AML-193 (cell line): ENCODE data around the gene CHN1.

Experiments used
- DNase-seq, 2 experiments: peaks; one replicate each; lab custom pipeline; 2025; lab: John Stamatoyannopoulos, UW

The CHN1 gene

DNA sequence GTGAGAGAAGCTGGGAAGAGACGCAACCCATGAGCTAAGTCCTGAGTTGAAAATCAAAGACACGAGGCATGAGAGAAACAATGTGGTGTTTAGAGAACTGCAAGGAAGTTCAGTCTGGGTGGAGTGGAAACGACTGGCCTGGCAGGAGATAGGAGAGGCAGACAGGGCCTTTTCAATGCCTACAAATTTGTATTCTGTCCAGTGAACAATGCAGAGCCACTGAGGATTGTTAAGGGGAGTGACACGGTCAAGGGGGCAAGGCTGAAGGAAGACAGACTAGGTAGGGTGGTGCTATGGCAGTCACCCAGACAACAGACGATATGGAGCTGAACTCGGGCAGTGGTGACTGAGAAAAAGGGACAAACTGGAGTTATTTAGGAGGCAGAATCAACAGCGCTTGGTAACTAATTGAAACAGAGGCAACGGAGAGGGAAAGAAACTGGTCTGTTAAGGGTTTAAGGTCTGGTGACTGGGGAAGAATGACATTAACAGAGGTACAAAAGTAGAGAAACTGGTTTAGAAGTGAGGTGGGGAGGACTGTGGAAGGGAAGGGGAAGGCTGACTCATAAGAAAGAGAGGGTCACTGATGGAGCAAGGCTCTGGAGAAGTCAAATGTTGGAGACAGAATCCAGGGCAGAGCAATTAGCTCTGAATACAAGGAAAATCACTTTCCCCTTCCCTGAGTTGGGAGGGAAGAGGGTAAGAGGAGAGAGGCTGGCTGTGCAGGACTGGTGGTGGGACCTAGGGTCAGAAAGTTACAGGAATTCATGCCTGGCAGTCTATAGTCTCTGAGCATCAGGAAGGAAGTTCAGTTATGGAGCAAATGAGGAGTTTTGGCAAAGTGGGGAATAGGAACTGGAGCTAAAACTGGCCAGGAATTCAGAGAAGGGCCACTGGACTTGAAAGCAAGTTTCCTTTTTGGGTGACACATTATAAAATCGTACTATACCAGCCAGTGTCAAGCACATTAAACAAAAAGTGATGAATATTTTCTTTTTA is 177.5 kb downstream of the CHN1 start:
- no peak for DNase-seq

DNA sequence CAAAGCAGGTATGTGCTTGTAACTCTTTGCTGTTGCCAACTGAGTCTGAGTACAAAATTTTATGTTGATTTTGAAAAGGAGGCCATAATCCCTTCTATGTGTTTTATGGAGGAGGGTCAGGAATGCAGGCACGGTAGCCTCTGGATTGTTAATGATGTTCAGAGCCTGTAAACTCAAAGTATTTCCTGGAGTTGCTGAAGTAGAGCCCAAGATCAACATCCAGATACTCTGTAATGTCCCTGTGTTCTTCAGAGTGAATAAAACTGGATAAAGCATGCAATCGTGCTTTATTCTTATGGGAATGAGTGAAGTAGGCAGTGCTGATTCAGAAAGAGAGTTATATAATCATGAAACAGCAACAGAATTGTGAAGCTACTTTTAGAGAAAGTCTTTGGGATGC is 179.1 kb downstream of the CHN1 start:
- DNase-seq = no peak

DNA sequence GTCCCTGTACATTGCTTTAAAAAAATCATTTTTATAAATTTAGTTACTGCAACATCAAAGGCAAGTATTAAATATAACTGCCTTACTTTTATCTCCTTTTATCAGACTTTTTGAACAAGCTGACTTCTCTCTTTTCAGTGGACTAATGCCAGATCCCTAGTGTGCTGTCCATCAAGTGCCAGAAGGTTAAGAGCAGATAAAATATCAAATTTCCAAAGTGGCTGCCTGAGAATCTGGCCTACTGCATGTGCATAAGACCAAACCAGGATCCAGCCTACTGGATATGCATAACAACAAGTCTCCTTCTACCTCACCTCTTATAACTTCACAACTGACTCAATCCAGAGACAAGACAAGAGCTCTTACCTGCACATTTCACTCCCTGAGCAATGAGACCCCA is 181.1 kb downstream of the CHN1 start:
- DNase-seq = no peak

DNA sequence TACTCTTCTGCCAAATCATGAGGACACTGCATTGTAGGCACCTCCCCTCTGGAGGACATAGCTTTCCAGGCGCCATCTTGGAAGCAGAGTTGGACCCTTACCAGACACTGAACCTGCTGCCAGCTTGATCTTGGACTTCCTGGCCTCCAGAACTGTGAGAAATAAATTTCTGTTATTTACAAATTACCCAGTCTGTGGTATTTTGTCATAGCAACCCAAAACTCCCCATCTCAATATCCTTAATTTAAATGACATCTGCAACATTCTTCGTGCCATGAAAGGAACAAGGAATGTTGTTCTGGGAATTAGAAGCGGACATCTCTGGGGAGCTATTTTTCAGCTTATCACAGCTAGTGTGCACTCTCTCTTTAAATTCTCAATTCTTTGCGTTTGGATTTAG is 183.6 kb downstream of the CHN1 start:
- DNase-seq = no peak

DNA sequence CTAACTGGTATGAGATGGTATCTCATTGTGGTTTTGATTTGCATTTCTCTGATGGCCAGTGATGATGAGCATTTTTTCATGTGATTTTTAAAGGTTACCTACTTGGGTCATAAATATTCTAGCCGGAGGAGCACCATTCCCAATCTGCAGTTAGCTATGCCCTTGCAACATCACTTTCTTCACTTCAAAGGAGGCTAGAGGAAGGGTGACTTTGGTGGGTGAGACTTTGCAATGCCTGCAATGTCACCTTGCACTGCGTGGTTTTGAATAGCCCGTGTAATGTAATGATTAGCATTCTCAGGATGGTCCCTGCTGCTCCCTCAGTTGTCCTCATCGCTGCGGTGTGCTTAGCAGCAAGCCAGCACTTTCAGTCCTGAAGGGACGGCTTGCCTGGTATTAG is 184.8 kb downstream of the CHN1 start:
- no peak for DNase-seq

DNA sequence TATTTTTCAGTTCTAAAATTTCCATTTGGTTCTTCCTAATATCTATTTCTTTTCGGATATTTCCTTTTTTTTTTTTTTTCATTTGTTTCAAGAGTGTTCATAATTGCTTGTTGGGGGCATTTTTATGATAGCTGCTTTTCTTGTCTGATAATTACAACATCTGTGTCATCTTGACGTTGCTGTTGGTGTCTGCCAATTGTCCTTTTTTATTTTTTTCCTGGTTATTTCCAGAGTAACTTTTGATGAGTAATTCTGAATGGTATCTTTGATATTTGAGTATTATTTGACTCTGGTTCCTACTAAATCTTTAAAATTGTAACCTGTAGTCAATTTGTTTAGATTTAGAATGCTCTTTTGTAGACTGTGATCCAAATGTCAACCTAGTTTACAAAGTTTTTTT is 189.7 kb downstream of the CHN1 start:
- DNase-seq = no peak

DNA sequence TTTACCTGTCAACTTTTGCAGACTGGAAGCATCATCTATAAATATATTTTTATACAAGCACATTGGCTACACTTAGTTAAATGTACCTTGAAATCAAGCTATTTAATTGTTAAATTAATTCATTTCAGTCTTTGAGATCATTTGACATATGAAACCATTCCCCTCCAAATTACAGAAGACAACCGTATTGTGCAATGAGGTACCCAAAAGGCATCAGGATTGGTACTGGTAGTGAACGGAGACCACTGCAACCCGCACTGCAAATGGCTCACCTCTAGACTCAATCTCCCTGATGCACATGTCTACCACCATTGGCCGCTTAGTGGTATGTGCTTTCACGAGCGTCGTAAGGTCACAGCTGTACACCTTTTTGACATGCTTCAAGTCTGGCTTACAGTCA is 193.1 kb downstream of the CHN1 start:
- no peak for DNase-seq

DNA sequence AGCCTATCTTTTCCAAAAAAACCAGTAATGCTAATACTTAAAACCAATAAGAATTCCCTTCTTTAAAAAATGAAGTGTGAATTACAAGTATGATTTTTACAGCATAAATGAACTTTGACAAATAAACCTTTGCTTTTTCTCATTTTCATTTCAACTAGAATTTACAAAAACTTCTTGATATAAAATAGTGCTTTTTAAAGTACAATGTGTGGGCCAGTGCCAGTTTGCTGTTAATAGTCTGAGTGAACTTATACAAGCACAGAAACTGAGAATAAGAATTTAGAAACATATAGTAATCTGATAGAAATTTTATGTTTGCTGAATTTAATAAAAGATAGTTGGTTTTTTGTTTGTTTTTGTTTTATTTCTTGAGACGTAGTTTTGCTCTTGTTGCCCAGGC is 197.2 kb downstream of the CHN1 start:
- DNase-seq = no peak

DNA sequence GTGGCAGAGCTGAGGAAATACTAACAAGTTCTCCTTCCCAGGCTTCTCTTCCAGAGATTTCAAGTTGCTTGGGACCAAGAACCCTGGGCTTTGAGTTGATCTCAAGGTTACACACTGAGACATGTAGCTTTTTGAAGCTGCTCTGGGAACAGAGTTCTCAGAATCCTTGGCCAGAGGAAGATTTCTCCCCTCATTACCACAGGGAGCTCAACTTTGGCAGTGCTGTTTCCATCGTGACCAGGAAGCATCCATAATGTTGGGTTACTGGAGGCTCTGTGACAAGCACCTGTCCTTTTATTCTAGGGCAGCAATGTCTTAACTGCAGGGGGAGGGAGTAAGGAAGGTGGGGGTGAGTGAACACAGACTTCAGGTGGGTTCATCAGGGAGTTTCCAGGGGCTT is 199.4 kb downstream of the CHN1 start:
- no peak for DNase-seq

DNA sequence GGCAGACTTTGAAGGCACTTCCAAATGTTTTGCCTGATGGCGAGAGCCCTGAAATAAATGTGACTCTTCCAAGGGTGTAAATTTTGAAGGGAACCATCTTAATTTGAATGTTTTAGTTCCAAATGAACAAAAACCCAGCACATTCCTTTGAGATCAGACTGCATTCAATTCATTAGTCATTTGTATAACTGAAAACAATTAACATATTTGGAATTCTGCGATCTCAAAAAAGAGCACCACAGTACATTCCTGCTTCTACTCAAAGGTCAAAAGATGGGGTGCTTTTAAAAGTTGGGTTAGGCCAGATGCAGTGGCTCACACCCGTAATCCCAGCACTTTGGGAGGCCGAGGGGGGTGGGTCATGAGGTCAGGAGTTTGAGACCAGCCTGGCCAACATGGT is 202.7 kb downstream of the CHN1 start:
- DNase-seq = no peak

DNA sequence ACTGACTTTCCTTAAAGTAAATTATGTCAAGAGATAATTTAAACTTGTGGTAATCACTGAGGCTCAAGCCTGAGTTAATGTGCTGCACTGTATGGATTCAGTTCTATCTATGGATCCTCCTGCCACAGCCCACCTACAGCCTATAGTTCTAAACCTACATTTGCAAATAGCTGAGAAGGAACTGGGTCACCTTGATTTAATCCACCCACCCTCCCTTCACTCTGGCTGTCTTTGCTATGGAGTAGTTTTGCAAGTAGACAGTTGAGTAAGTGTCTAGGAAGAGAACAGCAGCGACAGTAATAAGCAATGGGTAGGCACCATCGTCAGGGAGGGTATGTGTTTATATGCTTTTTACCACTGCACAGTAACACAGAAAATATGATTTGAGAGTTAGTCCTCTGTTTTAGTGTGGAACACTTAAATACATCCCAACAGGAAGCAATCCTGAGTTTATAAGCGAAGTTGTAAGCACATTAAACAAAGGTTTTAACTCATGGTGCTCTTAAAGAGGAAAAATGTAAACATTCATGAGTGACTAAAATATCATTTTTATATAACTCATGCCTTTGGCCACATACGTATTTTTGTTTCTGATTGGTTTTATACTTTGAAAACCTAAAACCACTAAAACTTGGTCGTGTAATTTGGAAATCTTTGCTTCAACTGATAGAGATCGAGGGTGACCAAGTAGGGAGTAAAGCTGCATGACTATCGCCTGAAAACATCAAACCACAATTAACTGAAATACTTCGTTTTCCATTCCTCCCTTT is 204.6 kb downstream of the CHN1 start:
- DNase-seq = no peak

DNA sequence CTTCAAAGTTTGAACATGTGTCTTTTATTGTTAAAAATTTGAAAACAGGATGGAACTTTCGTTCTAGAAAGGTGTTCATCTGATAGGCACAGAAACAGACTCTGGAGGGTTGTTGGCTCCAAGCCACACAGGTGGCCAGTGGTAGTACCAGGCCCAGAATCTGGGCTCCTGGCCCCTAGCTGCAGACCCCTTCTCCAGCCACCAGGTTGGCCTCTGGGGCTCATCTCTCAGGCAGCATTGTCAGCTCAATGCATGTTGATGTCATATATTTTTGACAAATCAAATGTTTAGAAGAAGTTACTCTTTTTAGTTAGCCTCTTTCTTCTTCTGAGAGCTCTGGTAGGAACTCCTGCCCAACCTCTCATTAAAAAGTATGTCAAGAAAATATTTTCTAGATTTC is 206.4 kb downstream of the CHN1 start:
- DNase-seq = no peak

DNA sequence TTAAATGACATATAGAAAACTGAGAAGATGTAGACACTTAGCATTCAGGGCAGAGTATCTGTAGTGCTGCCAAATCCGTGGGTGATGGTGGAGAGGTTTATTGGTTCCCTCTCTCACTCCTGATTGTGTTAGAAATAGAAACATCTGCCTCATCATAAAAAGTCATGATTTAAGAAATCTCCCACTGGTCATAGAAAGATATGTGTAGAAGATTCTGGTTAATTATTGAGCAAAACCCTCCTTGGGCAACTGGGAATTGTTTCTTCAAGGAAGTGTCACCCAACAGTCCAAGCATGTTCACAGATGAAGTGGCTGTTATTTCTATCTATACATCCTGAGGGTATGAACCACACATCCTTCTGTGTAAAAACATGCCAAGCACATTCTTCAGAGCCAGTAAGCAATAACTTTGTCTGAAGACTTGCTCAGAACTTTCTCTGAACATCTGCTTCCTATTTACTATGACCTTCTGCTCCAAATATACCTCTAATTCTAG is 207.4 kb downstream of the CHN1 start:
- no peak for DNase-seq

DNA sequence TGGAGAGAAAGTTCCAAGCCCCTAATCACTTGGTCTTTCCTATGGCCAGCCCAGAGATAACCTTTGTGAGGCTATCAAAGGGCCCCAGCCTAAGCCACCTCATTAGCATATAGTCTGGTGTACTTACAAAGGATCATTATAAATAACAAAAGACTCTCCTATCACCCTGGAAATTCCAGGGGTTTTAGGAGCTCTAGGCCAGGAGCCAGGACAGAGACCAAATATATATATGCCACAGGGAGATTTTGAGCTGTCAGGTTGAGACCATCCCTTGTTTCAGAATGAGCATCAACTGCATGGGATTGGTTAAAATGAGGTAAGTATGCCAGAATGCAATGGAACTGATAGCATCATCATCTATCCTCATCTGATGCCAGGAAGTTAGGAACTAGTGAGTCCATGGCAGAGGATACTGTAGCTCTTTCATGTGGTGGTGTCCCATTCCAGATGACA is 208.8 kb downstream of the CHN1 start:
- no peak for DNase-seq

DNA sequence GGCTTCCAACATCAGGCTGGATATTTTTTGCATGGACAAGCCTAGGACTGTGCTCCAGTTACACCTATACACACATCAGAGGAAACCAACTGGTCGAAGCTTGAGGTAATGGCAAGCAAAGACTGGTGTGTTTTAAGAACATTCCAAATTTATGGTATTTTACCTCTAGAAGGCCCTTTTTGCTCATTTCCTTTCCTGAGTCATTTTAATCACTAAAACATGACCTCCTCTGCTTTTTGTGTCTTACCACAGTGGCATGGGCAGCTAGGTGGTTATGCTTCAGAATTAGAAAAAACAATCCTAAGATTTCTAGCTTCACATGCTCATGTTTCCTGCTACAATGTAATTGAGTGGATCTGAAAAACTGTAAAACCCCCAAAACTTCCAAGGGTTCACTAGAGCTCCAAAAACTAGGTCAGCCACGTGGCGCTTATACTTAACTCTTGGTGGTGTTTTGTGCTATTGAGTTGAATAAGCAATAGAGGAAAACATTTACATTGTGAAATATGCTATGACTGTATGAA is 210.3 kb downstream of the CHN1 start:
- DNase-seq = no peak

DNA sequence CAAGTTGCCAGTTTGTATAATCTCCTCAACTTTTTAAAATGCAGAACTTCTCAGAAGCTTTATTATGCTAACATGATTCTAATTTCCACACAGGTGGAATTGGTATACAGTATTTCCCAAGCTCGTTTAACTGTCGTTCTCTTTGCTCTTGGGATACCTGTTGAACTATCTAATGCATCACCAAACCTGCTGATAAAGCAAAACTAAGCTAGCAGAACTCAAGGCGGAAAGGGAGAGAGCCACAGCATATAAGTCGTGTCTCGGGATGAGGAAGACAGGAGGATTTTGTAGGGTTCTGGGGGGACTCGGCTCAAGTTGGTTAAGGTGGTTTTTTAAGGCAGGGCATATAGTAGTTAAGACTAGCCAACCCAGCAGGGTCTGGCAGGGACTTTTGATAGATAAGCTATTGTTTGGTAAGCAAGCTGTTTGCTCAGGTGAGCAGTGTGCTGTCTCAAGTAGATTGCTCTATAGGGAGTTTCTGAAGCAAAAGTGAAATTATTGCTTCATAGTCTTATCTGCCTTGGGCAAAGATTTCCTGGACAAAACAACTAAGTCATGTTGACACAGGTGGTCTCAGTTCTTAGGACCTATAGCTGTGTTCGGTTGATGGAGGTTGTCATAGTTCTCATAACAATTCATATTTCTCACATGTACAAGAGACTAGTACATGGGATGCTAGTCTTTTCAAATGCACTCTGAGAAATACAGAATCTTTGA is 212.7 kb downstream of the CHN1 start:
- DNase-seq = no peak

DNA sequence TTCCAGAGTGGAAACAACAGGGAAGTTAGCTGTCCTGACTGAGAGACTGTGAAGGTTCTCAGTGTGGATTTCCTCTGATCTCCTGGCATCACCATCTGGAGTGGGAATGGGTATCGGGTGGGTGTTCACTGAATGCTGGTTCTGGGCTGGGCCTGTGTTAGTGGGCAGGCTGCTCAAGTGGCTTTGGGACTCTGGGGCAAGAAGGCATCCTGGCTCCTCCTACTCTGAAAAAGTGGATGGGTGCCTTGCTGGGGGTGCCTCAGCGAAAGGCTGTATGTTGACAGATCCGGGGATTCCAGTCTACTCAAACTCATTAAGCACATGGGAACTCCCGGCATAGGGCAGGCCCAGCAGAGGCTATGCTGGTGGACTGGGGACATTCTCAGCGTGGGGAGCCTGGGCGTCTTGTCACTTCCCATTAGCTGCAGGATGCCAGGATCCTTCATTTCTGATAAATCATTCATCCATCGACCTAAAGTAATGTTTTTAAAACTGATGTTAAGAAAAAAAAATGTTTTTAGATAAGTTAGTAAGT is 213.4 kb downstream of the CHN1 start:
- no peak for DNase-seq

DNA sequence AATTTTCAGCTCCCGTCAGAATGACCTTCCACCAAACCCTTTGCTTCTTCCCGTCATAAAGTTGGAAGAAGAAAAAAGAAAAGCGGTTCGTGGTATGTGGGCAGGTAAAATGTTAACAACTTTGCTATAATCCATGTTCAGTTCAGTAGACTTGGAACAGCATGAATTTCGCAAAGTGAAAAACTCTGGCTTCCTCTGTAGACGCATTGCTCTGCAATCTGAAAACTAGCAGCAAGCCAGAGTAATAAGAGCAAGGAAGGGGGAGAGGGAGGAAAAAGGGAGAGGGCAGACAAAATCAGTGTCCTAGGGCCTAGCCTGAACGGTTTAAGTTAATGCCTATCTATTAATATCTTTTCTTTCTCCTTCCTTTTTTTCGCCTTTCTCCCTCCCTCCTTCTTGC is 214.2 kb downstream of the CHN1 start:
- DNase-seq = no peak

DNA sequence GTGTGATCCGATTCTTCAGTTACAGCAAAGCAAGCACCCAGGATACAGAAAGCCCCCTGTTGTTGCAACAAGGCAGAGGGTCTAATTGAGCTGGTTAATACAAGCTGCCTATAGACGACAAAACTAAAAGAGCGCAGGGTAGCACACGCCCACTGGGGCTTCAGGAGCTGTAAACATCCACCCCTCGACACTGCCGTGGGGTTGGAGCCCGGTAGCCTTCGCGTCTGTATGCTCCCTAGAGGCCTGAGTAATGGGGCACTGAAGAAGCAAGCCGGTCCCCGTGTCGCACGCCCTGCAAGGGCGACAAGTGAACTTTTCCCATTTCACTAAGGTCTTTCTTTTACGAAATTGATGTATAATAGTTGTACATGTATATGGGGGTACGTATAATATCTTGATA is 216.2 kb downstream of the CHN1 start:
- no peak for DNase-seq

DNA sequence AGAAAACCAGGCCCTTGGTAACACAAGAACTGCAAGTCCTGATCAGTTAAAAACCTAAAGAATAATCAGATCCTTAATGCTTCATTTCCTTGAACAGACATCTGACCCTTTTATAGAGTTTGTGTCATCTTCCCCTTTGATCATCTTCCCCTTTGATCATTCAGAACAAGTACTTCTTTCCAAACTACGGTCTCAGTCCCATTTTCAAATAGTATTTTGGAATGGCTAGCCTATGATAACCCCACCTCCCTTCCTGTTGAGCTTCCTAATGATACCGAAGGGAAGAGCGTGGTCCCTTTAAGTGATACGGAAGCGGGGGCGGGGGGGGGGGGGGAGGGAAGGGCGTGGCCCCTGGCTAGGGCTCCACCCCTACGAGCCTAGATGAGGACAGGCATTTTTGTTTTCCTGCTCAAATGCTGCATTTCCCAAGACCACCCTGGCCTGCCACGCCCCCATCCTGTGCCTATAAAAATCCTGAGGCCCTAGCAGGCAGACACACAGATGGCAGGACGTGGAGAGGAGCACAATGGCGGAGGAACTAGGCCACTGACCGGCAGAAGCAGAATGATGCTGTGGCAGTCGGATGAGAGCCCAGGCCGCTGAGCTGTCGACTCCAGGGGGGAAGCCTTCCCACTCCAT is 216.8 kb downstream of the CHN1 start:
- DNase-seq = no peak

DNA sequence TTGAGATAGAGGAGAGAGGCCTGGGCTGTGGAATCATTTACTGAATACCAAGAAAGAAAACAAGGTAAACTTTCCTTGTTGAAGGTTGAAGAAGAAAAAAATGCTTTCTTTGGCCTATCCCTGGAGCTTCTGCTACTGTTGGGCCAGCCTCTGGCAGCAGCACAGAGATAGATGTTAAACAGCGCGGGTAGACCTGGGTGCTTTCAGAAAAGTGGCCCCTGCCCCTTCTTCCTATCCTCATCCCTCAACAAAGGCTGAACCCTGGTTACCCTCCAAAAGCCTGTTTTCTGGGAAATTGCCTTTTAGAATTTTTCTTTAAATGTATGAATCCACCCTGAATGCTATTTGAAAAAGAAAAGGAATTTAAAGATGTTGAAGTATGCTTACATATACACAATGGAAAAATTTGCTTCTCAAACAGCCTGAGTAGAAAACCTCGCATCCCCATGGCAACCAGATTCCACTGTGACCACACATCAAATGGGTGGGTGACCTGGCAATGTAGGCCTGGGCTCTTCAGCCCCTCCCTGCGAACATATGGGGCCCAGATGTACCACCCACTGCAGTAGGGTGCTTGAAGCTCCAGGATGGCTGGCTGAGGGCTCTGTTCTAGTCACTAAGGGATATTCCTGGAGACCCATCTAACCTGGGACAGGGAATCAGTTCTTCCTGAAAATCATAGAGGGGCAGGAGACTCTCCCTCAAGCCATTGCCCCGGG is 217.5 kb downstream of the CHN1 start:
- DNase-seq = no peak
